Kidney (tissue), 14 donors: ENCODE data around the gene SMARCD2. TPM values are rescaled to one million over a fixed set of nuclear protein-coding genes. Genes with fewer than 3 reads are reported as not detected.
"Not testable (repeated sequence)": the region's sequence is repeated elsewhere in the genome, so short reads cannot be mapped to it uniquely, and the experiment has no call there.

Experiments
- DNase-seq, 5 donors: peaks; one replicate each; pipeline ENCODE4 v3.0.0-alpha.2; 2013 to 2020
- FAIRE-seq: peaks from 2 replicates; lab custom pipeline; 2012; peaks lifted over from hg19 to GRCh38; lab: Jason Lieb, UNC
- H3K27ac ChIP-seq, 2 donors: one replicate each; pipeline ENCODE4 v1.7.0; 2013; ENCODE audit warnings: low read depth in 2 of 2, low read length in 2 of 2, inconsistent platforms in 1 of 2
- H3K27me3 ChIP-seq: one replicate; pipeline ENCODE4 v1.7.1; 2013; ENCODE audit warnings: low read length, inconsistent platforms; ENCODE audit not compliant: control insufficient read depth, insufficient read depth
- H3K36me3 ChIP-seq, 3 donors: one replicate each; pipeline versions ENCODE4 v1.7.0 to v1.7.1; 2013; ENCODE audit warnings: low read length in 3 of 3, control low read depth in 1 of 3, inconsistent platforms in 1 of 3; ENCODE audit not compliant: insufficient read depth in 3 of 3, control insufficient read depth in 2 of 3
- H3K4me1 ChIP-seq, 3 donors: one replicate each; pipeline versions ENCODE4 v1.7.0 to v1.7.1; 2013; ENCODE audit warnings: low read length in 3 of 3, inconsistent platforms in 1 of 3, low read depth in 1 of 3; ENCODE audit not compliant: control insufficient read depth in 2 of 3, insufficient read depth in 2 of 3
- H3K4me3 ChIP-seq, 3 donors: one replicate each; pipeline versions ENCODE4 v1.7.0 to v1.8.1; 2013; ENCODE audit warnings: low read length in 3 of 3, control low read depth in 1 of 3, inconsistent platforms in 1 of 3
- H3K9ac ChIP-seq, 3 donors: one replicate each; pipeline versions ENCODE4 v1.7.0 to v1.7.1; 2013; ENCODE audit warnings: low read length in 3 of 3, control low read depth in 1 of 3, inconsistent platforms in 1 of 3
- H3K9me3 ChIP-seq, 3 donors: one replicate each; pipeline versions ENCODE4 v1.7.0 to v1.7.1; 2013; ENCODE audit warnings: low read length in 3 of 3, control low read depth in 1 of 3, inconsistent platforms in 1 of 3; ENCODE audit not compliant: control insufficient read depth in 2 of 3, insufficient read depth in 1 of 3
- CTCF ChIP-seq: IDR thresholded peaks from 3 replicates; pipeline ENCODE4 v1.5.1; 2012; ENCODE audit warnings: mild to moderate bottlenecking, moderate library complexity, borderline replicate concordance; ENCODE audit not compliant: insufficient read depth; ENCODE audit errors: extremely low read depth
- intact Hi-C: fragments of 100-400 bp; cut with DNase I; formaldehyde crosslinking; loops from one replicate; pipeline ENCODE4 v1.11.1; 2022
- polyA plus RNA-seq: library from polyadenylated mRNA; stranded (reverse); fragments of 350-450 nt; fragmentation: Illumina TruSeq; extraction: RNeasy Lipid Tissue Mini Kit (QIAGEN cat#74804); gene quantifications from one replicate; pipeline ENCODE4 v1.2.3, GENCODE V29; 2014; ENCODE audit warnings: low read depth, low replicate concordance; ENCODE audit not compliant: insufficient read depth
- total RNA-seq: library from RNA; stranded (reverse); fragmentation: NEBNext Ultra II Directional; extraction: Animal tissue kit (Norgen Biotek cat#: 25700); gene quantifications from one replicate; pipeline ENCODE4 v1.2.1, GENCODE V29; 2021
- donor health status: control.
- donor health status: control.
- donor health status: control.
- donor health status: control.
- donor health status: control.
- donor health status: DM: yes; HTN: yes; CAD: no.
- donor health status: Normal renal cell carcinoma (clear cell type).

The SMARCD2 gene
- total and polyA plus RNA-seq, 2 donors from 2014 or later: 39.9 to 65.1 TPM

- H3K4me1 ChIP-seq, H3K27ac ChIP-seq, H3K9ac ChIP-seq, FAIRE-seq, H3K4me3 ChIP-seq, DNase-seq, H3K9me3 ChIP-seq, H3K27me3 ChIP-seq, H3K36me3 ChIP-seq, intact Hi-C loops: not testable (repeated sequence)
Measured at GRCh38 chr17:63871646-63872365, 29.3 kb upstream of the SMARCD2 start.

- H3K4me1 ChIP-seq, FAIRE-seq, H3K36me3 ChIP-seq, H3K4me3 ChIP-seq, intact Hi-C loops, H3K9ac ChIP-seq, H3K9me3 ChIP-seq, DNase-seq, H3K27ac ChIP-seq, H3K27me3 ChIP-seq: not testable (repeated sequence)
Measured at GRCh38 chr17:63870292-63870665, 27.8 kb upstream of the SMARCD2 start.

- H3K4me1 ChIP-seq, H3K27me3 ChIP-seq, H3K4me3 ChIP-seq, H3K9me3 ChIP-seq, H3K36me3 ChIP-seq, DNase-seq, intact Hi-C loops, H3K27ac ChIP-seq, FAIRE-seq, H3K9ac ChIP-seq: not testable (repeated sequence)
Measured at GRCh38 chr17:63869491-63870291, 27.2 kb upstream of the SMARCD2 start.

GRCh38 chr17:63866625-63867024 is 24.1 kb upstream of the SMARCD2 start:
- H3K36me3 ChIP-seq, H3K27ac ChIP-seq, DNase-seq, H3K27me3 ChIP-seq, FAIRE-seq, H3K4me3 ChIP-seq, H3K9me3 ChIP-seq, H3K9ac ChIP-seq, intact Hi-C loops, H3K4me1 ChIP-seq: not testable (repeated sequence)

- Histone ChIP-seq H3K27me3 (no peaks in the 10 kb centered on the region), H3K9ac (no peak overlapping the region), H3K4me3 (no peak overlapping the region), H3K36me3 (no peaks in the 10 kb centered on the region), H3K4me1 (no peaks in the 10 kb centered on the region), H3K27ac (no peak overlapping the region), H3K9me3 (no peaks in the 10 kb centered on the region)
- no peak for FAIRE-seq
- DNase-seq: peak in 1 of 5 donors; percentile 18
- no peak for TF ChIP-seq CTCF
- intact Hi-C loops: no loop called here
Measured at GRCh38 chr17:63859257-63859656, 16.8 kb upstream of the SMARCD2 start.

GRCh38 chr17:63856425-63856824 is 13.9 kb upstream of the SMARCD2 start:
- intact Hi-C loops, H3K27ac ChIP-seq, H3K9me3 ChIP-seq, H3K4me3 ChIP-seq, H3K9ac ChIP-seq, H3K27me3 ChIP-seq, H3K4me1 ChIP-seq, H3K36me3 ChIP-seq, FAIRE-seq: not testable (repeated sequence)
- peak in 1 of 5 donors; percentile 34 for DNase-seq
